Neural progenitor cell (in vitro differentiated cells): ENCODE data around the gene C2CD3.

ENCODE experiments used
- CTCF ChIP-seq: fragments of 200-600 bp; sonication (generic); IDR thresholded peaks from 2 replicates; pipeline ENCODE4 v1.5.1; 2017; ENCODE audit warnings: antibody characterized with exemption, mild to moderate bottlenecking
- EZH2 ChIP-seq: fragments of 200-600 bp; sonication (generic); IDR thresholded peaks from 2 replicates; pipeline ENCODE4 v1.6.1; 2017; ENCODE audit warnings: antibody characterized with exemption, mild to moderate bottlenecking, moderate library complexity

GRCh38 chr11:74010306-74011300 lies 160.2 kb downstream of the C2CD3 start:
- TF ChIP-seq CTCF (no peak), EZH2 (no peak)
